ENCODE results near the gene MYH6. TPM values are rescaled to one million over a fixed set of nuclear protein-coding genes. Genes with fewer than 3 reads are reported as not detected.

MYH6 gene
- polyA plus RNA-seq, 3 donors: not detected

DNA sequence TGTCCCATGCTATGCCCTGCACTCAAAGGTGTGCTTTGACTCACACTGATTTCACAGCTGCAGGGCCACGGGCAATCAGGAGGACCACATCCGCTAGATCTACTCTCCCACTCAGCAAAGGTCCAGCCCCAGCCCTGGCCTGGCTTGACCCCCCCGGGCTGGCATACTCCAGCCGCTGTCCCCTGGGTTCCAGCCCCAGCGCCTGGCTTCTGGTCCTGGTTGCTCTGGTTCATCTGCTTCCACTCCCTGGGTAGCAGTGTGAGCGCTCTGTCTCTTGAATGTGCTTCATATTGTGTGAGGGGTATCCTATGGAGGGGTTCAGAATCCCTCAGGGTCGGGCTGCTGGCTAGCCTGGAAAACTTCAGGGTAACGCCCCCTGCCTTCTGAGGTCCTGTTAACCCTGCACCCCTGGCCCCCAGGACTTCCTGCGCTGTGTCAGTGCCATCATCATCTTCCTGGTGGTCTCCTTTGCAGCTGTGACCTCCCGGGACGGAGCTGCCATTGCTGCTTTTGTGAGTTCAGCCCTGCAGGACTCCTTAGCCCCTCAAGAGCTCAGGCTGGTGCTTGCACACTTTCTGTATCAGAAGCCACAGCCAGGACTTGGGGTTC, 29.4 kb downstream of the MYH6 start:
- Histone ChIP-seq H3K9me3 (replicated peaks in 1 of 2; ENCODE audit: control insufficient read depth in 1 of 2, insufficient read depth in 1 of 2, low read length in 2 of 2) (no peaks in the 10 kb centered on the region), H3K27ac (ENCODE audit: low read depth in 1 of 2, low read length in 2 of 2) (no peak overlapping the region), H4K20me1 (ENCODE audit: insufficient read depth, low read length) (no peaks in the 10 kb centered on the region), H3K4me3 (replicated peaks in 1 of 3; ENCODE audit: low read depth in 2 of 3, low read length in 3 of 3) (no peak overlapping the region), H3K36me3 (replicated peaks in 1 of 2; ENCODE audit: control insufficient read depth in 1 of 2, insufficient read depth in 2 of 2, low read length in 2 of 2) (no peaks in the 10 kb centered on the region), H3K4me2 (replicated peaks; ENCODE audit: extremely low read depth, low read length, poor library complexity, severe bottlenecking) (no peak overlapping the region), H3K9ac (ENCODE audit: insufficient read depth, low read length, poor library complexity, severe bottlenecking) (no peak overlapping the region), H3K79me2 (ENCODE audit: insufficient read depth, low read length) (no peaks in the 10 kb centered on the region), H3K27me3 (ENCODE audit: control insufficient read depth in 2 of 2, insufficient read depth in 2 of 2, low read length in 2 of 2) (no peaks in the 10 kb centered on the region), H2AFZ (ENCODE audit: insufficient read depth, low read depth, low read length, poor library complexity, severe bottlenecking) (no peak overlapping the region), H3K4me1 (ENCODE audit: control insufficient read depth in 1 of 2, insufficient read depth in 2 of 2, low read length in 2 of 2) (no peaks in the 10 kb centered on the region)
- intact Hi-C loops (cut with micrococcal nuclease): no loop called here
- WGBS (ENCODE audit: insufficient coverage): 91% methylated on average over 11 of the region's 11 CpGs
- no peak for TF ChIP-seq CTCF (IDR thresholded peaks at IDR 0.05)
- Mint-ChIP-seq H3K9me3 (peaks cover 0 to 1% (median 0%) of the 10 kb centered on the region in 7 donors), H3K27me3 (ENCODE audit: low read depth in 3 of 3) (peaks cover 3 to 13% (median 10%) of the 10 kb centered on the region in 3 donors), H3K27ac (no peak overlapping the region), H3K36me3 (no peaks in the 10 kb centered on the region), H3K4me3 (no peak overlapping the region), H3K4me1 (no peaks in the 10 kb centered on the region)
- DNase-seq: no peak

DNA sequence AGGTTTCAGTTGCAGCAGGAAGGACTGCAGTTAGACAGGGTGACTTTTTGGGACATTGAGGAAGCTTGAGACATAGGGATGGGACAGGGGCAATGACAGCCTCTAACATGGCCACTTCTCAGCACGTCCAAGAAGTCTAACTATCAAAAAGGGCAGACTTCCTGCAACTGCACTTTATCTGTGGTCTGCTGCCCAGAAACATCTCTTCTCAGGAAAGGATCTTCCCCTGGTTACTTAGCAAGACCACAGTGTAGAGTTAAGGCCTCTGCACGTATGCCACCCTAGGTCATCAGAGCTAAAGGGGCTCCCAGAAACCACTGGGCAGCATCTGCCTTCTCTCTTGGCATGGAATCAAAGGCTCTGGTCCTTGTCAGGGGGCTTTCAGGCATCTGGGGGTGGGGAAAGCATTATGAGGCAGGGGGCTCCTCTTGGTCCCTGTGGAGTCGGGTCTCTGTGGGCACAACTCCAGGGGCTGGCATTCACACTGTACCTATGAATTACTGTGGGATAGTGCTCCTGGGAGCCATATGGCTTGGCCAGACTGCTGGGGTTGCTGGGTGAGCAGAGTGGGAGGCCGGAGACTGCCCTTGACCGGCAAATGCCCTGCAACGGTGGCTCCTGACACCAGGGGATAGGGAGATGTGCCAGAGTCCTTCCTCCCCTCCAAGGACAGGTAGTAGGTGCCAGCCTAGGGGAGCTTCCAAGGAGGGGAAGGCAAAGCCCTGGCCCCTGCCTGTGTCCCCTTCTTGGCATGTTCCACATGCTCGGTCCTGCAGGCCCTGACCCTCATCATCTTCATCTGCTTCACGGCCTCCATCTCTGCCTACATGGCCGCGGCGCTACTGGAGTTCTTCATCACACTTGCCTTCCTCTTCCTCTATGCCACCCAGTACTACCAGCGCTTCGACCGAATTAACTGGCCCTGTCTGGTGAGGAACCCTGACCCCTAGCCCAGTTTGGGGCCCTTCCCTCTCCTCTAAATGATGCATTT, 30.2 kb downstream of the MYH6 start:
- Histone ChIP-seq H3K27ac (ENCODE audit: low read depth in 1 of 2, low read length in 2 of 2) (no peak overlapping the region), H4K20me1 (ENCODE audit: insufficient read depth, low read length) (no peaks in the 10 kb centered on the region), H3K9me3 (replicated peaks in 1 of 2; ENCODE audit: control insufficient read depth in 1 of 2, insufficient read depth in 1 of 2, low read length in 2 of 2) (no peaks in the 10 kb centered on the region), H3K27me3 (ENCODE audit: control insufficient read depth in 2 of 2, insufficient read depth in 2 of 2, low read length in 2 of 2) (no peaks in the 10 kb centered on the region), H3K36me3 (replicated peaks in 1 of 2; ENCODE audit: control insufficient read depth in 1 of 2, insufficient read depth in 2 of 2, low read length in 2 of 2) (no peaks in the 10 kb centered on the region), H3K79me2 (ENCODE audit: insufficient read depth, low read length) (no peaks in the 10 kb centered on the region), H3K4me3 (replicated peaks in 1 of 3; ENCODE audit: low read depth in 2 of 3, low read length in 3 of 3) (no peak overlapping the region), H2AFZ (ENCODE audit: insufficient read depth, low read depth, low read length, poor library complexity, severe bottlenecking) (no peak overlapping the region), H3K9ac (ENCODE audit: insufficient read depth, low read length, poor library complexity, severe bottlenecking) (no peak overlapping the region), H3K4me1 (ENCODE audit: control insufficient read depth in 1 of 2, insufficient read depth in 2 of 2, low read length in 2 of 2) (no peaks in the 10 kb centered on the region), H3K4me2 (replicated peaks; ENCODE audit: extremely low read depth, low read length, poor library complexity, severe bottlenecking) (no peak overlapping the region)
- no peaks in the 10 kb centered on the region for H3K36me3 Mint-ChIP-seq
- WGBS (ENCODE audit: insufficient coverage): 81% methylated on average over 9 of the region's 14 CpGs
- H3K27me3 Mint-ChIP-seq (ENCODE audit: low read depth in 3 of 3): peaks cover 3 to 13% (median 11%) of the 10 kb centered on the region in 3 donors
- intact Hi-C loops (cut with micrococcal nuclease): loop anchor here in 1 of 2 donors (2.0 kb wide), 1 partner anchor 113 kb away; no protein-coding TSS in a partner anchor
- no peaks in the 10 kb centered on the region for H3K4me1 Mint-ChIP-seq
- TF ChIP-seq CTCF (IDR thresholded peaks at IDR 0.05): no peak
- no peak overlapping the region for H3K27ac Mint-ChIP-seq
- peaks cover 0 to 1% (median 0%) of the 10 kb centered on the region in 7 donors for H3K9me3 Mint-ChIP-seq
- no peak overlapping the region for H3K4me3 Mint-ChIP-seq
- no peak for DNase-seq
